HG03571 (cell line): ENCODE data around the gene EVC.
A peak's percentile ranks its signal among the peaks of the same experiment; 100 is the strongest.
"Not testable (repeated sequence)": the region's sequence is repeated elsewhere in the genome, so short reads cannot be mapped to it uniquely, and the experiment has no call there.

Experiments used
- ATAC-seq: cut with Tn5 transposase; IDR thresholded peaks from one replicate; pipeline ENCODE4 v1.9.1; 2021; ENCODE audit not compliant: unreplicated experiment

EVC gene

DNA sequence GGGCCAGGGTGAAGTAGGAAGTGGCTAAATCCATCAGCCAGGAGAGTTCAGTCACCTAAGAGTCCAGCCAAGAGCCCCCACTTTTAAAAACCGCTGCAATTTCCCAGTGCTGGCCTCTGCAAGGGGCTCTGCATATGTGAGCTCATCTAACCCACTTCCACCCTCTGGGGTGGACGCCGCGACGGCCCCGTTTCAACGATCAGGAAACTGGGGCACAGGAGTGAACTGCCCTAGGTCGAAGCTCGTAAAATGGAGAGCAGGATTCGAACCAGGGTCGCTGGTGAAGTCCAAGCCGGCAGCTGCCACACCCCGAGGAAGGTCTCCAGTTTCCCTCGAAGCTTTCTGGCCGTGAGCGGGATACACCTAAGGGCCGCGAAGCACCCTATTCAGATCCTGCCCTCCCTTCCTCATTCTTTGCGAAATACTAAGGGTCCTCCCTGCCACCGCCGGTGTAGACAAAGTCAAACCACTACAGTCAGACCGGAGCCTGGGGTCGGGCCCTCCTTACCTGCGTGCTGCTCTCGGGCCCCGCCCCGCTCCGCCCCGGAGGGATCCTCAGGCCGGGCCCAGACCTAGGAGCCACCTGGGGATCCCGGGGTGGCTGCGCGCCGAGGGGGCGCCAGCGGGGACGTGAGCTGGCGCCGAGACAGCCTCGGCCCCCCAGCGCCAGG, 3.1 kb upstream of the EVC start:
- ATAC-seq, result peak; percentile 17

DNA sequence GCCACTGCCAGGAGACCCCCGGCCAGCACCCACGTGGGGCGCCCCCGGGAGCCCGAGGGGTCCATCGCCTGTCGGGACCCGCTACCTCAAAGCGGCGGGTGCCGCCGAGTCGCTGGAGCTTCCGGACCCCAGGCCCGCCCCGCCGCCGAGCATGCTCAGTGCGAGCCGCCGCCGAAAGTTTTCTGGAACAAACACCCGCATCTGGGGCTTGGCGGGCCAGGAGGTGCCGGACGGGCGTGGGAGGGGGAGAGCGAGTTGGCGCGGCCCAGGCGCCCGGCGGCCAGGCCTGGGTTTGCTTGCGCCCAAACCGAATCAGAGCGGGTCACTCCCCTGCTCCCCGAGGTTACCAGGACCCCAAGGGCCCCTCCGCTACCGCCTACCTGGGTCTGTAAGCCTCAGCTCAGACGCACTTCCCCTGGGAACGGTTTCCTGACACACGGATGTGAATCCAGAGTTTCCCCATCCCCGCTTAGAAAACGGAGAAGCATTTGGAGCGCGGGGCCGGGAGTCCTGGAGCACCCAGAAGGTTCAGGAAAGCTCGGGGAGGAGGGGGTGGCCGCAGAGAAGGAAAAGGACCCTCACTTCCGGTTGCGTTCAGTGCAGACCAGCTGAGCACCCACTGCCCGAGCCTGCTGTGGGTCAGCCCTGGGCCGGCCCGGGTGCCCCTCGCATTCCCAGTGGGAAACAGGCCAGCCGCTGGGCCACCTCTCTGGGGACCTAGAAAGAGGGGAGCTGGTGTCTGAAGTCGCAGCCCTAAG, 2.4 kb upstream of the EVC start, which contains the start of gene EVC2:
TSS of gene EVC2 (minus strand) at position 111 of the 758 bp plus-strand sequence. CDS start at position 65, 46 bp downstream.
- ATAC-seq, result peak; percentile 32

DNA sequence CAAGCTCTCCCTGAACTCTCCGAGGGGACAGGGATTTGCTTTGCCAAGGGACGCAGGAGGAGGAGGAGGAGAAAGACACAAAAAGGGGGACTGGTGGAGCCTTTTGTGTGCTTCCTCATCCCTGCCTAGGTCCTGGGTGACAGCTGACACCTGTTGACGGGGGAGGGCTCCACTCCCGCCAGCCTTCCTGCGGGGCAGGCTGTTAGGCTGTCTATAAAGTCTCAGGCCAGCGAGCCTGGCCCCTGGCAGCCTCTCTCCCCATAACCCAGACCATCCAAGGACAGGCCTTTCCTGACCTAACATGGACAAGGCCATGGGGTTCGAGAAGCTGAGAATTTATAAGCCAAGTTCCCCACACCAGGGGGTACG, 1.8 kb upstream of the EVC start:
- ATAC-seq, result no peak

DNA sequence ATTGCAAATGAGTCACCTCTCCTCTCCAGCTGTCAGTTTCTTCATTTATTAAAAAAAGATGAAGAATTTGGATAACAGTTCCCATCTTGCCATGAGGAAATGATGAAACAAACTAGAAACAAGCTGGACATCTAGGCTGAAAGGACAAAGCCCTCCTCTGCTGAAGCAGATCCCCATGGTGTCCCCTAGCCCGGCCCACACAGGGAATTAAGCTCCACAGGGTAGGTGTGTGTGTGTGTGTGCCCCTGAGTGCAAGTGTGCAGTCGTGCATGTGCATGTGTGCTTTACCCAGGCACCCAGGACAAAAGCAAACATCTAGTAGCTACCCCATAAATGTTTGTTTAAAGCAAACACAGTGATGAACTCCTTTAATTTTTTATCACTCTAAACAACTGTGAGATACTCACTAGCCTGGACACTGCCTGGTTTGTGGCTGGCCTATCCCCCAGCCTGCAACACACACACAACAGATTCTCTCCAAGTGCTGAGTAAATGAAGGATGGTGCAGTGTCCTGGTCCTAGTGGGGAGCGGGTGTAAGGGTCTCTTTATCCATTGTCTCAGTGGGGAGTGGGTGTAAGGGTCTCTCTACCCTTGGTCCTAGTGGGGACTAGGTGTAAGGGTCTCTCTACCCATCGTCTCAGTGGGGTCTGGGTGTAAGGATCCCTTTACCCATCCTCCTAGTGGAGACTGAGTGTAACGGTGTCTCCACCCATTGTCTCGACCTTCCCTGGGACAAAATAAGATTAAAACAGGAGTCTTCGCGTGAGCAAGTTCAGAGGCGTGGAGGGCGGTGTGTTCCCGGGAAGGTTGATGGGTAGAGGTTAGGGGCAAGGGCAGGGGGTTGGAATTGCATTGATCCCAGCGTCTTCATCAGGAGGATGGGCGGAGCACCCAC, 688 bp upstream of the EVC start:
- no peak for ATAC-seq

DNA sequence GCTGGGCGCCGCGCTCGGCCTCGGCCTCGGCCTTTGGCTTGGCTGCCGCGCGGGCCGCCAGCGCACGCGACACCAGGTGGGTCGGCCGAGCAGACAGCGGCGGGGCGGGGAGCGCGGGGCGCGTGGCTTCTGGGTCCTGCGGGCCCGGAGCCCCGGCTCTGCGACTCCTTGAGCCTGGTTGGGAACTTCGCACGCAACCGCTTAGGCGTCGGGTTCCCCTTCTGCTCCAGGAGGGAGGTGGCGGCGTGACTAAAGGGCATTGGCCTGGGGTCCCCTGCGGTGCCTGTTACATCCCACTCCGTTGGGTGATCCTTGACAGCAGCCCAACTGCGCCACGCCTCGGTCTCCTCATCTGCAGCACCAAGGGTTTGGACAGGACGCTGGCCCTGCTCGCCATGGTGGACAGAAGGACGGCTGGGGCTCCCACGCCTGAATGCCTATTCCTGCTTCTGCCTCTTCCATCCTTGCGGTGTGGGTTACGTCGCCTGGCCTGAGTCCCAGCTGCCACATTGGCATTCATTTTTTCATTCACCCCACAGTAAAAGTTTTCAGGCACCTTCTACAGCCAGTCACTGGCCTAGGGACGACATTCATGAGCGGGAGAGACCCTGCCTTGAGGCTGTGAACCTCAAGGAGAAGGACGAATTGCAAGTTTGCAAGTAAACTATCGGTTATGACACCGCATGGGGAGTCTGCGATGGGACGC, 631 bp downstream of the EVC start:
- ATAC-seq, result no peak

DNA sequence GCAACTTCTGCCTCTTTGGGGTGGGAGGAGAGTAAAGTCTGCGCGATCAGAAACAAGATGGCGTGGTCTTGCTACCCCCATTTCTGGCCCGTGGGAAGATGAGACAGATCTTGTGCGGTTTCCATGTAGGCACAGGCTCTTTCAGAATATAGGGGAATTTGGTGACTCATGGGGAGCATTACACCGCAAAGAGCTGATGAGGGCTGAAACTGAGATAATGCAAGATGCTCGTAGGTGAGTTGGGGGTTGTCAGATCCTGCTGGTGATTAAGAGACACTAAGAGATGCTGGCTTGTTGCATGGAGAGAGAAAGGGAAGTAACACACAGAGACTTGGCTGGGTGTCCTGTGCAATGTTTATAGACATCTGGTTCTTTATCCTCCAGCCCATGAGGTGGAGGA, 1.5 kb downstream of the EVC start:
- peak; percentile 33 for ATAC-seq

DNA sequence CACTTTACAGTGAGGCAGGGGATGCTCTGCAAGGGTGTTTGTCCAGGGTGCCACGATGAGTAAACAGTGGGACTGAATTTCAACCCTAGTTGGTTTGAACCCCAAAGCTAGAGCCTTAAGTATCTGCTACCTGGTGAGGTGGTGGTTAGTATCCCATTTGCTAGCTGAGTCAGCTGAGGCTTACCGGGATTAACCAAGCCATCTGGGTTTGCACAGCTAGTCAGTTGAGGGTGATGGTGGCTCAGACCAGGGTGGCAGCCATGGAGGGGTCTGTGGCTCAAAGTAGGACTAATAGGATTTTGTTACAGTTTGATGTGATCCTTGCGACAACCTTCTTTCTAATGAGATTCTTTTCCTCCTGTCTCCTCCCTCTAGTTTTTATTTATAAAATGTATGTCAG, 1.9 kb downstream of the EVC start:
- no peak for ATAC-seq

DNA sequence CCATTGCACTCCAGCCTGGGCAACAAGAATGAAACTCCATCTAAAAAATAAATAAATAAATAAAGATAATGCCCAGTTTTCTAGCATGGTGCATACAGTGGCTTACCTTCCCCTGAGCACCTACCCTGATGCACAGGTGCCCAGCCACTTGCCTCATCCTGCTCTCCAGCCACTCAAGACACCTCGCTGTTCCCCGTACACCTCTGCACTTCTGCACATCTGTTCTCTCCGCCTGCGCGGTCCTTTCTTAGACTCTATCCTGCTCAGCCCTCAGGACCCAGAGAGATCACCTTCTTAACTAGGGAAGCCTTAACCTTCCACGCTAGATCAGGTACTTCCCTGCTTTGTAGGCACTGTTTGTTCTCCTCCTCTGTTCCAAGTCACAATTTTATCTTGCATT, 2.9 kb downstream of the EVC start:
- no peak for ATAC-seq

DNA sequence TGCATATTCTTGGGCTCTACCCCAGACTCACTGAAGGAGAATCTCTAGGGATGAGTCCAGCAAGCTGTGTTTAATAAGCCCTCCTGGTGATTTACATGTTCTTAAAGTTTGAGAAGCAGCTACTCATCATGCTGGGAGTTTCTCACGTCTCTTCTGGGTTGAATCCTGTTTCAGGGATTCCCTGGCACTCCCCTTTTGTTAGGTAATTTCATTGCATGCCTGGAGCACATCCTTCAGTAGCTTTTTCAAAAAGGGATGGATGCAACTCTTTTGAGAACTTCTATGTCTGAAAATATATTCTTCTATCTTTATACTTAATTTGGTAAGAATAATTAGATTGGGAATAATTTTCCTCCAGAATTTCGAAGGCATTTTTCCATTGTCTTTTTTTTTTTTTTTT, 4.4 kb downstream of the EVC start:
- ATAC-seq, result no peak

DNA sequence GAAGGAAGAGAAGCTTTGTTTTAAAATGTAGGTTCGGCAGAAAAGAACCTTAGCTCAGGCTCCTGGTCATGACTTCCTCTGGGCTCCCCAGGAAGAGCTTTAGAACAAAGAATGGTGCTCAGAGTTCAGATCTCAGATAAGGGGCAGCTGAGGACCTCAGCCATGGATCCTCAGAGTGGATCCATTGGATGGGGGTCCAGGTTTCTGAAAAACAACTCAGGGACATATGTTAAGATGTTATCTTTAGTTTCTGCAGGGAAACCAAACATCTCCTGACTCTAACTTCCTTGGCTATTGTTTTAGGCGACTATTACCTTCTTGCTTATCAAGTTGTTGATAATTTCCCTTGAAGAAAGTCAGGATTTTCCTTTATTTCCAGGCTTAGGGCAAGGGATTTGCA, 5.4 kb downstream of the EVC start:
- ATAC-seq, result no peak

DNA sequence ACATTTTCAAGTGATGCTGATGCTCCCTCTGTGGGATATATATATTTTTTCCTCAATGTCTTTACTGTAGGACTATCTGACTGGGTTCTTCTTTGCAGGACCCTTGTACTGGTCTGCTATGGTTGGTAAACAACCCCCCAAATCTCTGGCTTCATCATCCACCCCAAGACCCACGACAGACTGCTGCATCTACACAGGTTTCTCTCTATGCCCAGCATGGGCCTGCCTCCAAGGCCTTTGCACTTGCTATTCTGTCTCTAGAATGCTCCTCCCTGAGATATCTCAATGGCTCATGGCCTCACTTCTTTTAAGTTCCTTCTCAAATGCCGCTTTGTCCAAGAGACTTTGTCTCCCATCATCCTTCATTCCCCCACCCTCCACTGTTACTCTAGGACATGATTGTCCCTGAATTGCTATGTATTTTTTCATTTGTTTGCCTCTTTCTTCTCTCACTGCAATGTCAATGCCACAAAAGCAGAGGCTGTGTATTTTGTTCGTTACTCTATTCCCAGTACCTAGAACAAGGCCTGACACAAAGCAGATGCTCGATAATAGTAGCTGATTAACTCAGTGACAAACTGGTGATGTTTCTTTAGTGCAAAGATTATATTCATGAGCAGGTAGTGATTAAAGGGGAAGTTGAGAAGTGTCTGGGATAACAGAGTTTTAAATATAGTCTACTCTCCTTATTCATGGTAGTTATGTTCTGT, 6.6 kb downstream of the EVC start:
- no peak for ATAC-seq

DNA sequence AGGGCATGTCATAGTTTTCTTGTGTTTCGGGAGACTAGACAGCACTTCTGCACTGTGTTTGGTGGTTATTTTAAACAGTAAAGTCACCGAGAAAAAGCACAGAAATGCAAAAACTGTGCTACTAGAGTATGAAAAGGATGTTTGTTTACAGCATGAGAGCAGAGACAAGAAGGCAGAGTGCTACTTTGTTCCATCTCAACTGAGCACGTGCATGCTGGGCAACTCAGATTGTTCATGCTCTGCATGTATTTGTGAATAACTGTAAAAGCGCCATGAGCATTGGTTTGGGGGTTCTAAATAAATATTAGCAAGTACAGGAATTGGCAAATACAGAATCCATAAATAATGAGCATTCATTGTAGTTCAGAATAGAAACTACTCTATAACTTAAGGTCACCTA, 7.4 kb downstream of the EVC start:
- ATAC-seq, result no peak

DNA sequence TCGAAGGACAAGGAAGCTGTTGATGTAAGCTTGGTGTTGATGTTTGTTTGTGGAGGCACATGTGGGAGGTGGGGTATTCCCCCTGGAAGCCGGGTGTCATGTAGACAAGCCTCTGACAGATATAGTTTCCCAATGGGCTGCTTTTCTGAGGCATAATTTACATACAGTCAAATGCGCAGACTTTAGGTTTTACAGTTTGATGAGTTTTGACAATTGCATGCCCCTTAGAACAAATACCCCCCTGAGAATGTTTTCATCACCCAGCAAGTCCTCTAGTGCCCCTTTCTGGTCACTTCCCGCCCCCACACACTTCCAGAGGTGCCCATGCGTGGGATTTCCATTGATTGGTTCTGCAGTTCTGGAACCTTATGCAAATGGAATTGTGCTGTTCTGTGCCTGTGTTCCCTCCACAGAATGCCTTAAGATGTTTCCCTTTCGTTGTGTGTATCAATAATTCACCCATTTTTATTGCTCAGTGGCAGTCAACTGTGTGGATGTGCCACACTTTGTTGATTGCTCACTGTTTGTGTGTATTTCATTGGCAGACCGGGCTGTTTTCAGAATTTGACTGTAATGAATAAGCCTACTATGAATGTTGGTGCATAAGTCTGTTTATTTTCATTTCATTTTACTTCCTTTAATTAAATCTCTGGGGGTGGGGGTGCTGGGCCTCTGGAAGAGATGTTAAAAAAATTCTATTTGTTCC, 8.5 kb downstream of the EVC start:
- no peak for ATAC-seq

DNA sequence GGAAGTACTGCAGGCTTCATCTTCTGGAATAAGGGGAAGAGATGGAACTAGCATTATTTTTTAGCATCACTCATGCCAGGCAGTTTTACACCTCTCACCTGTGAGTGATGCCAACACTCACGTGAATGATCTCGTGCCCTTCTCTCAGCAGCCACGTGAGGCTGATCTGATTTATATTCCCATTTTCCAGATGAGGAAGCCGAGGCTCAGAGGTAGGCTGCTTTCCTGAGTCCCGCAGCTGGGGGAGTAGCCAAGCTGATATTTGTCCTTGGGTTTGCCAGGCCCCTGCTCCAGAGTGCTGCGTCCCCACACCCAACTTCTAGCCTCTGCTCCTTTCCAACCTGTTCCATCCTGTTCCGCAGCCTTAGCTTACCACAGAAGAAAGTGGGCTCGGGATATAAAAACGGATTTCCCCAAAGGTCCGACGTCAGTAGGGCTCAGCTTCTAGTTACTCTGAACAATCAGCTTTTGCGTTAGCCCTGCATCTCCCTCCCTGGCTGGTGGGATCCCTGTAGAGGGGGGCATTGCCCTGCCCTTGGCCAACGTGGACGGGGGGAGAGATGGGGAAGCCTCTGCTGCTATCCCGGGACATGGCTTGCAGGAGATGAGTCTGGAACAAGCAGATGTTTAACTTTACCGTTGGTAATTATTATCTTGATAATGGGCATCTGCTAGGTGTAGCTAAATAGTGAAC, 9.3 kb downstream of the EVC start:
- ATAC-seq, result no peak

DNA sequence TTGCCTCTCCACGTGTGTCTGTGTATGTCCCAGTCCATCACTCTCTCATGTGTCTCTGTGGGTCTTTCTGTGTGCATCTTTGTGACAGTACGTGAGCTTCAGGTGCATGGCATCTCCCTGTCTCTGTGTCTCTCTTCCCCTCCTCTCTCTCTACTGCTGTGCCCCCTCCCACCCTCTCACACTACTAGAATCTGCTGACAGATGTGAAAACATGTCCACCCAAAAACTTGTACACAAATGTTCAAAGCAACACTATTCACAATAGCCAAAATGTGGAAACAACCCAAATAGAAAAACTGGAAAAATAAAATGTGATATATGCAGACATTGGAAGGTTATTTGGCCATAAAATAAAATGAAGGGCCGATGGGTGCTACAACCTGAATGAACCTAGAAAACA, 10.0 kb downstream of the EVC start:
- ATAC-seq, result no peak

DNA sequence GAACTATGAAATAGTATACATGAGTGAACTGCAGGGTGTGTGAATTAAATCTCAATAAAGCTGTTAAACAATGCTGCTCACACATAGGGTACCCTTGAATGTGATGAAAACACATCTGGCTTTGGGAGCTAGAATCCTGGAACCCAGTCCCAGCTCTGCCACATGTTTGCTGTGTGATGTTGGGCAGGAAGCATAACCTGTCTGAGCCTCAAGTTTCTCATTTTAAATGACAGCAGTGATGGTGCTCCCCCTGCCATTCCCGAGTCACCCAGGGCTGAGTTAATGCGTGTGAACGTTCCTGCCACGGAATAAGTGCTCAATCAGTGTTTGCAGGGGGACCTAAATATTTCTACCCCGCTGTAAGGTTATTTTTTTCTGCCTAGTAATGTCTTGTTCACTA, 10.9 kb downstream of the EVC start:
- no peak for ATAC-seq

DNA sequence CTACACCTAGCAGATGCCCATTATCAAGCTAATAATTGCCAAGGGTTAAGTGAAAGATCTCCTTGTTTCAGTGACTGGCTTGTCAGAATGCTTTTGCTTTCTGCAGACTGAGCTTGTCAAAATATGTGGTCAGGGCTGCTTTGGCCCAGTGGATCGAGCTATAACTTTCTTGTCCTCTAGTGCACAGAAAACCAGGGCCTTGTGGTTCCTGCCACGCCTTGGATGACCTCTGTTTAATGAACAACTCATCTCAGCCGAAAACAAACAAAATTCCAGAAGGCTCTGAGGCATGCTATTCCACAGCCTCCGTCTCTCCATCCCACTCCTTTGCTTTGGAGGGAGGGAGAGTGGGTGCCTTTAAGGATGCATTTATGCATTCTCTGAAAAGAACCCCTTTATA, 11.3 kb downstream of the EVC start:
- no peak for ATAC-seq

DNA sequence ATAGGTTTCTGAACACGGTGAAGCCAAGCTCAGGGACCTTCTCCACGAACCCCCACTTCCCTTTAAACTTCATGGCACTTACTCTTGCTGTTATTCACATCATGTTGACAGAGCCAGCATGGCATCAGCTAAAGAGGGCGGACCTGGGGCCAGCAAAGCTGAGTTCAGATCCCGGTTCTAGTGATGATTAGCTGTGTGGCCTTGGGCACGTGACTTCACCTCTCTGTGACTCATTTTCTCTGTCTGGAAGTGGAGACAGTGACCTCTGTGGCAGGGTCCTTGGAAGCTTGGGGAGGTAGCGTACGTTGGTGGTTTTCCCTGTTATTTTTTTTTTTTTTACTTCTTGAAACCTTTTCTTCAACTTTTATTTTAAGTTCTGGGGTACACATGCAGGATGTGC, 13.4 kb downstream of the EVC start:
- no peak for ATAC-seq

DNA sequence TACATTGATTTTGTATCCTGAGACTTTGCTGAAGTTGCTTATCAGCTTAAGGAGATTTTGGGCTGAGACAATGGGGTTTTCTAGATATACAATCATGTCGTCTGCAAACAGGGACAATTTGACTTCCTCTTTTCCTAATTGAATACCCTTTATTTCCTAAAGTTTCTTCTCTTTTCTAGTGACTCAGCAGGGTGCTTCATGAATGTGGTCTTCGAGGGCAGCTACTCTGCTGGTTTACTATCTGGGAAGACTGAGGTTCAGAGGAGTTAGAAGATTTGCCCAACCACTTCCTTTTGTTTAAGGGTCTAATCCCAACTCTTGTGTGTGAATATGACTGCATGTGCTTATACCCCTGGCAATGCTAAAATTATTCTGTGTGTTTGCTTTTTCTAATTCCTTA, 17.4 kb downstream of the EVC start:
- ATAC-seq, result not testable (repeated sequence)
